HCT116 (cell line): ENCODE measurements around the gene YBX2. TPM values are rescaled to one million over a fixed set of nuclear protein-coding genes. Genes with fewer than 3 reads are reported as not detected.
A peak's percentile ranks its signal among the peaks of the same experiment; 100 is the strongest.

ENCODE experiments used
- ATAC-seq: fragments of 200-7000 bp; cut with Tn5 transposase; 2 replicates; pipeline ENCODE4 v1.9.1; 2020; ENCODE audit warnings: mild to moderate bottlenecking, moderate library complexity
- BruUV-seq: library from RNA; stranded (reverse); fragments of 400-500 nt; replicated peaks from 2 replicates; lab custom pipeline; 2021; lab: Mats Ljungman, UMichigan
- CTCF ChIA-PET: fragments of 300-600 bp; sonication (Branson Sonifier 250); formaldehyde crosslinking; loops from one replicate; lab custom pipeline; 2021; ENCODE audit warnings: antibody characterized with exemption; lab: Charles Lee
- POLR2A ChIA-PET: fragments of 300-600, 350-600 bp; sonication (Branson Sonifier 250); formaldehyde crosslinking; loops from one replicate; lab custom pipeline; 2021; ENCODE audit warnings: antibody characterized with exemption; lab: Charles Lee
- RAD21 ChIA-PET, 2 experiments: fragments of 300-600 bp; sonication (Branson Sonifier 250); formaldehyde crosslinking; loops; one replicate each; lab custom pipeline; 2023; ENCODE audit warnings: low total read pairs in 2 of 2; ENCODE audit not compliant: uncharacterized antibody in 2 of 2, unreplicated experiment in 2 of 2, low non-redundant PET in 1 of 2; lab: Charles Lee
- DNase-seq: peaks from one replicate; pipeline ENCODE4 v3.0.0-alpha.2; 2010; ENCODE audit warnings: low read depth, low spot score
- H2AFZ ChIP-seq: fragments of 200-600 bp; shearing (Covaris generic), sonication (generic); 2 replicates; pipeline ENCODE4 v1.6.1; 2017; ENCODE audit warnings: low read depth, mixed run types, mixed read lengths, antibody characterized with exemption, low read length; ENCODE audit not compliant: poor library complexity, severe bottlenecking
- H3K27ac ChIP-seq: 2 replicates; pipeline ENCODE4 v1.5.1; 2012; ENCODE audit warnings: low read depth, low read length
- H3K27me3 ChIP-seq: fragments of 200-600 bp; sonication (generic); 2 replicates; pipeline ENCODE4 v1.6.1; 2016; ENCODE audit warnings: mixed run types, low read length, mixed read lengths; ENCODE audit not compliant: insufficient read depth
- H3K36me3 ChIP-seq, 2 experiments: fragments of 200-500 bp in 1 of 2; fragments of 200-600 bp in 1 of 2; sonication (Bioruptor generic) in 1 of 2; sonication (generic) in 1 of 2; 2 replicates each; pipeline versions ENCODE4 v1.5.1 to v1.6.1; 2014 to 2016; ENCODE audit warnings: low read length in 2 of 2, inconsistent platforms in 1 of 2, mixed read lengths in 1 of 2, mixed run types in 1 of 2; ENCODE audit not compliant: insufficient read depth in 2 of 2, control insufficient read depth in 1 of 2
- H3K4me1 ChIP-seq, 2 experiments: fragments of 200-600 bp in 1 of 2; sonication (generic) in 1 of 2; 2 replicates each; pipeline versions ENCODE4 v1.5.1 to v1.6.1; 2012 to 2017; ENCODE audit warnings: low read length in 2 of 2, inconsistent platforms in 1 of 2, mild to moderate bottlenecking in 1 of 2, mixed read lengths in 1 of 2, mixed run types in 1 of 2, moderate library complexity in 1 of 2; ENCODE audit not compliant: insufficient read depth in 2 of 2, control insufficient read depth in 1 of 2
- H3K4me2 ChIP-seq: fragments of 200-600 bp; sonication (generic); 2 replicates; pipeline ENCODE4 v1.6.1; 2017; ENCODE audit warnings: mixed run types, low read length, mixed read lengths
- H3K4me3 ChIP-seq, 2 experiments: fragments of 200-600 bp in 1 of 2; sonication (generic) in 1 of 2; replicated peaks in 1 of 2; 2 replicates each; pipeline ENCODE4 v1.5.1; 2011 to 2016; ENCODE audit warnings: low read length in 2 of 2, control low read depth in 1 of 2, low read depth in 1 of 2, mild to moderate bottlenecking in 1 of 2, mixed read lengths in 1 of 2, mixed run types in 1 of 2
- H3K79me2 ChIP-seq: fragments of 200-600 bp; sonication (generic); 2 replicates; pipeline ENCODE4 v1.6.1; 2017; ENCODE audit warnings: mild to moderate bottlenecking, mixed run types, low read length, moderate library complexity, mixed read lengths; ENCODE audit not compliant: insufficient read depth
- H3K9ac ChIP-seq: fragments of 200-600 bp; sonication (generic); 2 replicates; pipeline ENCODE4 v1.6.1; 2016; ENCODE audit warnings: low read length, mixed read lengths
- H3K9me2 ChIP-seq: fragments of 200-600 bp; sonication (generic), shearing (Covaris generic); 2 replicates; pipeline ENCODE4 v1.6.1; 2017; ENCODE audit warnings: mixed run types, mild to moderate bottlenecking, moderate library complexity; ENCODE audit not compliant: insufficient read depth
- H3K9me3 ChIP-seq, 2 experiments: fragments of 200-500 bp in 1 of 2; fragments of 200-600 bp in 1 of 2; sonication (Bioruptor generic) in 1 of 2; sonication (generic) in 1 of 2; 2 replicates each; pipeline ENCODE4 v1.6.1; 2014 to 2017; ENCODE audit warnings: low read length in 2 of 2, mixed read lengths in 2 of 2, inconsistent platforms in 1 of 2, low read depth in 1 of 2, mild to moderate bottlenecking in 1 of 2, mixed run types in 1 of 2, moderate library complexity in 1 of 2; ENCODE audit not compliant: control insufficient read depth in 1 of 2, insufficient read depth in 1 of 2
- H4K20me1 ChIP-seq: fragments of 200-600 bp; sonication (generic), shearing (Covaris generic); 2 replicates; pipeline ENCODE4 v1.6.1; 2017; ENCODE audit warnings: mixed run types, mild to moderate bottlenecking, moderate library complexity; ENCODE audit not compliant: insufficient read depth
- ATF3 ChIP-seq: IDR thresholded peaks from 2 replicates; pipeline ENCODE4 v1.6.1; 2012
- CBX3 ChIP-seq: IDR thresholded peaks from 2 replicates; pipeline ENCODE4 v1.6.1; 2012; ENCODE audit warnings: low read depth
- EGR1 ChIP-seq: IDR thresholded peaks from 2 replicates; pipeline ENCODE4 v1.6.1; 2012; ENCODE audit warnings: low read depth
- ELF1 ChIP-seq: IDR thresholded peaks from 2 replicates; pipeline ENCODE4 v1.6.1; 2012; ENCODE audit warnings: low read depth, borderline replicate concordance
- EZH2 ChIP-seq: fragments of 200-600 bp; sonication (generic); IDR thresholded peaks from 2 replicates; pipeline ENCODE4 v1.6.1; 2017; ENCODE audit warnings: antibody characterized with exemption, mixed run types
- EZH2phosphoT487 ChIP-seq: fragments of 200-600 bp; IDR thresholded peaks from 2 replicates; pipeline ENCODE4 v1.6.1; 2018; ENCODE audit warnings: antibody characterized with exemption, borderline replicate concordance
- POLR2A ChIP-seq: IDR thresholded peaks from 2 replicates; pipeline ENCODE4 v1.7.0; 2011; ENCODE audit warnings: borderline replicate concordance; ENCODE audit not compliant: insufficient read depth, insufficient read length; ENCODE audit errors: extremely low read depth
- REST ChIP-seq: IDR thresholded peaks from 2 replicates; pipeline ENCODE4 v1.6.1; 2012; ENCODE audit warnings: low read depth
- SIN3A ChIP-seq: IDR thresholded peaks from 2 replicates; pipeline ENCODE4 v1.6.1; 2012; ENCODE audit warnings: low read depth
- SP1 ChIP-seq: IDR thresholded peaks from 2 replicates; pipeline ENCODE4 v1.6.1; 2012; ENCODE audit warnings: low read depth
- SRF ChIP-seq: IDR thresholded peaks from 2 replicates; pipeline ENCODE4 v1.6.1; 2012; ENCODE audit warnings: low read depth
- ZFX ChIP-seq: fragments of 450-650 bp; IDR thresholded peaks from 2 replicates; pipeline ENCODE4 v1.6.1; 2017
- intact Hi-C: fragments of 100-400 bp; cut with micrococcal nuclease; formaldehyde crosslinking; loops from 2 replicates; pipeline ENCODE4 v1.10.0; 2022
- total RNA-seq: library from RNA; stranded (reverse); gene quantifications from one replicate; pipeline ENCODE4 v1.2.1, GENCODE V29; 2021; ENCODE audit not compliant: unreplicated experiment
- TF ChIP-seq, protein P1 (sequence below): IDR thresholded peaks from 2 replicates; pipeline ENCODE4 v1.6.1; 2012
- TF ChIP-seq, protein P2 (sequence below): IDR thresholded peaks from 2 replicates; pipeline ENCODE4 v1.6.1; 2011; ENCODE audit warnings: mild to moderate bottlenecking, low read length, moderate library complexity; ENCODE audit not compliant: insufficient replicate concordance; ENCODE audit errors: extremely low read depth

The YBX2 gene
- total RNA-seq, 1 experiment from 2014 or later = 2.3 TPM

GRCh38 chr17:7306911-7307685 lies 12.7 kb upstream of the YBX2 start, which contains the start of gene EIF5A (continued):
- TF ChIP-seq REST = no peak
- TF ChIP-seq SRF = no peak; the same call in 1 of the 2 replicates
- TF ChIP-seq SP1 = peak; percentile 43; the same call in 1 of the 2 replicates
- TF ChIP-seq, protein P1, sequence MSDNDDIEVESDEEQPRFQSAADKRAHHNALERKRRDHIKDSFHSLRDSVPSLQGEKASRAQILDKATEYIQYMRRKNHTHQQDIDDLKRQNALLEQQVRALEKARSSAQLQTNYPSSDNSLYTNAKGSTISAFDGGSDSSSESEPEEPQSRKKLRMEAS = no peak; the same call in none of the 2 replicates

DNA sequence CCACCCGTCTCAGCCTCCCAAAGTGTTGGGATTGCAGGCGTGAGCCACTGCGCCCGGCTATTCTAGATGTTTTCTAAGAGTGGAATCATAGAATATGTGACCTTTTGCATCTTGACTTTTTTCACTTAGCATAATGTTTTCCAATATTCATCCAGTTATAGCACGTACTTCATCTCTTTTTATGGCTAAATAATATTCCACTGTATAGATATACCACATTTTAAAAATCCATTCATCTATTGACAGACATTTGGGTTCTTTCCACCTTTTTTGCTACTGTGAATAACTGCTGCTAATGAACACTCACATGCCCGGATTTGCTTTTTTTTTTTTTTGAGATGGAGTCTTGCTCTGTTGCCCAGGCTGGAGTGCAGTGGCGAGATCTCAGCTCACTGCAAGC lies 9.7 kb upstream of the YBX2 start:
- H3K9me3 ChIP-seq = no peaks in the 10 kb centered on the region
- peaks cover 18% of the 10 kb centered on the region for H3K79me2 ChIP-seq
- H2AFZ ChIP-seq = no peak overlapping the region
- H3K4me2 ChIP-seq = no peak overlapping the region
- H3K36me3 ChIP-seq = peaks cover 0 to 6% of the 10 kb centered on the region in 2 experiments; a peak in 3 of 4 replicates
- H3K27ac ChIP-seq = no peak overlapping the region
- no TSS peak for BruUV-seq
- H3K9me2 ChIP-seq = no peaks in the 10 kb centered on the region
- RAD21 ChIA-PET = interaction anchor here in 1 of 2 experiments (0.7 kb wide), 1 partner anchor 281 kb away, joined by 3 read pairs; the partner anchor contains the start of gene BCL6B
- no peaks in the 10 kb centered on the region for H3K27me3 ChIP-seq
- DNase-seq (no peak), ATAC-seq (no peak)
- CTCF ChIA-PET = no interaction called here
- H4K20me1 ChIP-seq = peaks cover 3% of the 10 kb centered on the region; the same call in 1 of the 2 replicates
- POLR2A ChIA-PET = no interaction called here
- H3K4me1 ChIP-seq = peaks cover 6 to 17% of the 10 kb centered on the region in 2 experiments
- no peak overlapping the region for H3K4me3 ChIP-seq
- intact Hi-C loops = no loop called here
- H3K9ac ChIP-seq = no peak overlapping the region
- TF ChIP-seq ZFX (no peak), ELF1 (no peak), ATF3 (no peak), POLR2A (no peak), CBX3 (no peak), EZH2 (no peak), REST (no peak), EGR1 (no peak), SIN3A (no peak), SP1 (no peak), EZH2phosphoT487 (no peak)
- TF ChIP-seq, protein P2, sequence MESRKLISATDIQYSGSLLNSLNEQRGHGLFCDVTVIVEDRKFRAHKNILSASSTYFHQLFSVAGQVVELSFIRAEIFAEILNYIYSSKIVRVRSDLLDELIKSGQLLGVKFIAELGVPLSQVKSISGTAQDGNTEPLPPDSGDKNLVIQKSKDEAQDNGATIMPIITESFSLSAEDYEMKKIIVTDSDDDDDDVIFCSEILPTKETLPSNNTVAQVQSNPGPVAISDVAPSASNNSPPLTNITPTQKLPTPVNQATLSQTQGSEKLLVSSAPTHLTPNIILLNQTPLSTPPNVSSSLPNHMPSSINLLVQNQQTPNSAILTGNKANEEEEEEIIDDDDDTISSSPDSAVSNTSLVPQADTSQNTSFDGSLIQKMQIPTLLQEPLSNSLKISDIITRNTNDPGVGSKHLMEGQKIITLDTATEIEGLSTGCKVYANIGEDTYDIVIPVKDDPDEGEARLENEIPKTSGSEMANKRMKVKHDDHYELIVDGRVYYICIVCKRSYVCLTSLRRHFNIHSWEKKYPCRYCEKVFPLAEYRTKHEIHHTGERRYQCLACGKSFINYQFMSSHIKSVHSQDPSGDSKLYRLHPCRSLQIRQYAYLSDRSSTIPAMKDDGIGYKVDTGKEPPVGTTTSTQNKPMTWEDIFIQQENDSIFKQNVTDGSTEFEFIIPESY = no peak
- TF ChIP-seq, protein P1 = no peak
